ENCODE measurements around the gene KCNK1. TPM values are rescaled to one million over a fixed set of nuclear protein-coding genes. Genes with fewer than 3 reads are reported as not detected.

Gene KCNK1
- total and polyA plus RNA-seq, 2 donors (not counting 1 experiment from before 2014, with no cell fraction given) = 0.48 to 2.6 TPM

GRCh38 chr1:233635765-233636502 is 22.0 kb downstream of the KCNK1 start:
- no peak overlapping the region for H3K4me2 ChIP-seq (ENCODE audit: extremely low read depth, insufficient read depth, low read length)
- no peak overlapping the region for H3K4me3 ChIP-seq (replicated peaks in 1 of 4; ENCODE audit: control extremely low read depth in 1 of 4, insufficient read depth in 1 of 4, low read depth in 3 of 4, low read length in 4 of 4)
- H3K27ac ChIP-seq (ENCODE audit: insufficient read depth, low read length) = no peak overlapping the region
- no peaks in the 10 kb centered on the region for H3K79me2 ChIP-seq (ENCODE audit: control insufficient read depth, insufficient read depth, low read length)
- no peaks in the 10 kb centered on the region for H3K9me3 ChIP-seq (ENCODE audit: control insufficient read depth, insufficient read depth, low read depth, low read length)
- no peaks in the 10 kb centered on the region for H3K27me3 ChIP-seq (ENCODE audit: control insufficient read depth, insufficient read depth, low read length)
- H3K9ac ChIP-seq (ENCODE audit: insufficient read depth, low read length) = no peak overlapping the region
- H2AFZ ChIP-seq (ENCODE audit: low read length) = no peak overlapping the region
- DNase-seq (ENCODE audit: low read depth in 2 of 2) = peak; percentile 60 to 76
- no peaks in the 10 kb centered on the region for H4K20me1 ChIP-seq (ENCODE audit: control insufficient read depth, extremely low read depth, insufficient read depth, low read length)
- TF ChIP-seq EZH2 (IDR thresholded peaks at IDR 0.05; ENCODE audit: low read length, missing control alignments) (no peak), CTCF (conservative IDR thresholded peaks at IDR 0.05 in 1 of 2, IDR thresholded peaks at IDR 0.05 in 1 of 2; ENCODE audit: low read depth in 1 of 2, low read length in 2 of 2) (no peak)
- no peaks in the 10 kb centered on the region for H3K36me3 ChIP-seq (ENCODE audit: control insufficient read depth, insufficient read depth, low read length)
- no peaks in the 10 kb centered on the region for H3K4me1 ChIP-seq (ENCODE audit: control insufficient read depth, extremely low read depth, insufficient read depth, low read length)

GRCh38 chr1:233636503-233636877 is 22.6 kb downstream of the KCNK1 start:
- no peaks in the 10 kb centered on the region for H3K79me2 ChIP-seq (ENCODE audit: control insufficient read depth, insufficient read depth, low read length)

GRCh38 chr1:233638513-233638912 is 24.6 kb downstream of the KCNK1 start:
- Histone ChIP-seq H2AFZ (ENCODE audit: low read length) (no peak overlapping the region), H3K9ac (ENCODE audit: insufficient read depth, low read length) (no peak overlapping the region), H3K27ac (ENCODE audit: insufficient read depth, low read length) (no peak overlapping the region), H3K36me3 (ENCODE audit: control insufficient read depth, insufficient read depth, low read length) (no peaks in the 10 kb centered on the region), H3K79me2 (ENCODE audit: control insufficient read depth, insufficient read depth, low read length) (no peaks in the 10 kb centered on the region), H3K27me3 (ENCODE audit: control insufficient read depth, insufficient read depth, low read length) (no peaks in the 10 kb centered on the region), H3K9me3 (ENCODE audit: control insufficient read depth, insufficient read depth, low read depth, low read length) (no peaks in the 10 kb centered on the region), H3K4me1 (ENCODE audit: control insufficient read depth, extremely low read depth, insufficient read depth, low read length) (no peaks in the 10 kb centered on the region), H4K20me1 (ENCODE audit: control insufficient read depth, extremely low read depth, insufficient read depth, low read length) (no peaks in the 10 kb centered on the region), H3K4me2 (ENCODE audit: extremely low read depth, insufficient read depth, low read length) (no peak overlapping the region), H3K4me3 (replicated peaks in 1 of 4; ENCODE audit: control extremely low read depth in 1 of 4, insufficient read depth in 1 of 4, low read depth in 3 of 4, low read length in 4 of 4) (no peak overlapping the region)
- TF ChIP-seq EZH2 (IDR thresholded peaks at IDR 0.05; ENCODE audit: low read length, missing control alignments) (no peak), CTCF (conservative IDR thresholded peaks at IDR 0.05 in 1 of 2, IDR thresholded peaks at IDR 0.05 in 1 of 2; ENCODE audit: low read depth in 1 of 2, low read length in 2 of 2) (no peak)
- no peak for DNase-seq (ENCODE audit: low read depth in 2 of 2)

More at GRCh38 chr1:233636503-233636877, 22.6 kb downstream of the KCNK1 start:
- Histone ChIP-seq H3K27ac (ENCODE audit: insufficient read depth, low read length) (no peak overlapping the region), H3K36me3 (ENCODE audit: control insufficient read depth, insufficient read depth, low read length) (no peaks in the 10 kb centered on the region), H3K9me3 (ENCODE audit: control insufficient read depth, insufficient read depth, low read depth, low read length) (no peaks in the 10 kb centered on the region), H3K4me2 (ENCODE audit: extremely low read depth, insufficient read depth, low read length) (no peak overlapping the region), H3K4me1 (ENCODE audit: control insufficient read depth, extremely low read depth, insufficient read depth, low read length) (no peaks in the 10 kb centered on the region), H4K20me1 (ENCODE audit: control insufficient read depth, extremely low read depth, insufficient read depth, low read length) (no peaks in the 10 kb centered on the region), H3K27me3 (ENCODE audit: control insufficient read depth, insufficient read depth, low read length) (no peaks in the 10 kb centered on the region), H2AFZ (ENCODE audit: low read length) (no peak overlapping the region), H3K4me3 (replicated peaks in 1 of 4; ENCODE audit: control extremely low read depth in 1 of 4, insufficient read depth in 1 of 4, low read depth in 3 of 4, low read length in 4 of 4) (no peak overlapping the region), H3K9ac (ENCODE audit: insufficient read depth, low read length) (no peak overlapping the region)
- DNase-seq (ENCODE audit: low read depth in 2 of 2) = no peak
- TF ChIP-seq EZH2 (IDR thresholded peaks at IDR 0.05; ENCODE audit: low read length, missing control alignments) (no peak), CTCF (conservative IDR thresholded peaks at IDR 0.05 in 1 of 2, IDR thresholded peaks at IDR 0.05 in 1 of 2; ENCODE audit: low read depth in 1 of 2, low read length in 2 of 2) (no peak)

Measured in fibroblast of lung (primary cell).